SK-N-SH (cell line): ENCODE results near the gene MTHFD2L. TPM values are rescaled to one million over a fixed set of nuclear protein-coding genes. Genes with fewer than 3 reads are reported as not detected.

Source experiments
- CTCF ChIA-PET: fragments of 300-600, 350-600 bp; formaldehyde crosslinking; extraction: SDS; loops from one replicate; lab custom pipeline; 2021; lab: Yijun Ruan, JAX
- POLR2A ChIA-PET: fragments of 350-600 bp; sonication (Branson Sonifier 250); formaldehyde crosslinking; extraction: SDS; loops from one replicate; lab custom pipeline; 2020; ENCODE audit warnings: antibody characterized with exemption, inconsistent platforms; lab: Yijun Ruan, JAX
- DNase-seq: peaks from one replicate; pipeline ENCODE4 v3.0.0; 2012
- H2AFZ ChIP-seq: fragments of 200-600 bp; sonication (generic); 2 replicates; pipeline ENCODE4 v1.8.1; 2016; ENCODE audit warnings: antibody characterized with exemption, mild to moderate bottlenecking, low read depth
- H3F3A ChIP-seq: fragments of 200-600 bp; sonication (generic); replicated peaks from 2 replicates; pipeline ENCODE3; 2016; ENCODE audit warnings: antibody characterized with exemption, mild to moderate bottlenecking; ENCODE audit not compliant: insufficient read depth
- H3K27ac ChIP-seq, 2 experiments: fragments of 200-500 bp in 1 of 2; fragments of 200-600 bp in 1 of 2; sonication (Bioruptor generic) in 1 of 2; sonication (generic), shearing (Covaris generic) in 1 of 2; 2 replicates each; pipeline versions ENCODE4 v1.5.1 to v1.6.1; 2014 to 2016; ENCODE audit warnings: low read depth in 2 of 2, inconsistent platforms in 1 of 2, low read length in 1 of 2, mild to moderate bottlenecking in 1 of 2, mixed read lengths in 1 of 2
- H3K27me3 ChIP-seq: fragments of 200-600 bp; sonication (generic), shearing (Covaris generic); 2 replicates; pipeline ENCODE4 v1.6.1; 2016; ENCODE audit warnings: mixed run types; ENCODE audit not compliant: insufficient read depth
- H3K36me3 ChIP-seq, 2 experiments: fragments of 200-500 bp in 1 of 2; fragments of 200-600 bp in 1 of 2; sonication (Bioruptor generic) in 1 of 2; sonication (generic) in 1 of 2; replicated peaks in 1 of 2; 2 replicates each; pipeline versions ENCODE3 to v1.5.1; 2014 to 2016; ENCODE audit warnings: low read length in 1 of 2, mild to moderate bottlenecking in 1 of 2; ENCODE audit not compliant: insufficient read depth in 2 of 2, control insufficient read depth in 1 of 2
- H3K4me1 ChIP-seq, 2 experiments: fragments of 200-500 bp in 1 of 2; fragments of 200-600 bp in 1 of 2; sonication (Bioruptor generic) in 1 of 2; sonication (generic), shearing (Covaris generic) in 1 of 2; 2 replicates each; pipeline versions ENCODE4 v1.5.1 to v1.6.1; 2014 to 2016; ENCODE audit warnings: low read depth in 1 of 2, low read length in 1 of 2, mixed run types in 1 of 2; ENCODE audit not compliant: insufficient read depth in 2 of 2, control insufficient read depth in 1 of 2
- H3K4me2 ChIP-seq: fragments of 200-600 bp; sonication (generic), shearing (Covaris generic); 2 replicates; pipeline ENCODE4 v1.6.1; 2017; ENCODE audit warnings: mixed run types
- H3K4me3 ChIP-seq, 2 experiments: fragments of 200-500 bp in 1 of 2; fragments of 200-600 bp in 1 of 2; sonication (Bioruptor generic) in 1 of 2; sonication (generic), shearing (Covaris generic) in 1 of 2; 2 replicates each; pipeline versions ENCODE4 v1.5.1 to v1.8.1; 2014 to 2016; ENCODE audit warnings: low read depth in 2 of 2, inconsistent platforms in 1 of 2, low read length in 1 of 2, mild to moderate bottlenecking in 1 of 2, mixed read lengths in 1 of 2, moderate library complexity in 1 of 2
- H3K79me2 ChIP-seq: fragments of 200-600 bp; sonication (generic); 2 replicates; pipeline ENCODE4 v1.8.1; 2017; ENCODE audit warnings: mild to moderate bottlenecking; ENCODE audit not compliant: insufficient read depth
- H3K9ac ChIP-seq: fragments of 200-600 bp; sonication (generic); 2 replicates; pipeline ENCODE4 v1.6.1; 2017; ENCODE audit warnings: mixed run types
- H3K9me2 ChIP-seq: fragments of 200-600 bp; sonication (generic); 2 replicates; pipeline ENCODE4 v1.6.1; 2017; ENCODE audit warnings: mixed run types
- H3K9me3 ChIP-seq: fragments of 200-600 bp; sonication (generic); 2 replicates; pipeline ENCODE4 v1.6.1; 2017; ENCODE audit warnings: mixed run types, mild to moderate bottlenecking, moderate library complexity
- H4K20me1 ChIP-seq: fragments of 200-600 bp; sonication (generic); 2 replicates; pipeline ENCODE4 v1.6.1; 2017; ENCODE audit warnings: mild to moderate bottlenecking, mixed run types; ENCODE audit not compliant: insufficient read depth
- CTCF ChIP-seq: fragments of 200-600 bp; sonication (generic); IDR thresholded peaks from 2 replicates; pipeline ENCODE4 v1.6.1; 2017; ENCODE audit warnings: antibody characterized with exemption, mild to moderate bottlenecking, moderate library complexity
- EP300 ChIP-seq, 2 experiments: IDR thresholded peaks; 2 replicates each; pipeline versions ENCODE4 v1.4.0 to v1.6.1; 2012; ENCODE audit warnings: borderline replicate concordance in 1 of 2, low read depth in 1 of 2, low read length in 1 of 2
- GABPA ChIP-seq: IDR thresholded peaks from 2 replicates; pipeline ENCODE4 v1.4.0; 2012; ENCODE audit warnings: low read depth, mild to moderate bottlenecking
- GATA2 ChIP-seq: sonication (generic); formaldehyde crosslinking; IDR thresholded peaks from 2 replicates; pipeline ENCODE4 v1.5.0; 2020; ENCODE audit warnings: mild to moderate bottlenecking, missing genetic modification reagents
- JUND ChIP-seq: IDR thresholded peaks from 2 replicates; pipeline ENCODE4 v1.4.0; 2012
- MEF2A ChIP-seq: IDR thresholded peaks from 2 replicates; pipeline ENCODE4 v1.4.0; 2012; ENCODE audit warnings: low read depth, borderline replicate concordance
- MXI1 ChIP-seq: IDR thresholded peaks from 2 replicates; pipeline ENCODE4 v1.6.1; 2012; ENCODE audit warnings: mild to moderate bottlenecking, low read depth, low read length, improper control_type of control experiment
- NFIC ChIP-seq: IDR thresholded peaks from 2 replicates; pipeline ENCODE4 v1.4.0; 2012; ENCODE audit warnings: borderline replicate concordance
- NRF1 ChIP-seq: IDR thresholded peaks from 2 replicates; pipeline ENCODE4 v1.6.1; 2012; ENCODE audit warnings: low read depth, mild to moderate bottlenecking, low read length
- PBX3 ChIP-seq: IDR thresholded peaks from 2 replicates; pipeline ENCODE4; 2012
- POLR2AphosphoS5 ChIP-seq: IDR thresholded peaks from 2 replicates; pipeline ENCODE4 v1.6.1; 2012; ENCODE audit warnings: low read depth, low read length
- RAD21 ChIP-seq: IDR thresholded peaks from 2 replicates; pipeline ENCODE4 v1.6.1; 2012; ENCODE audit warnings: mild to moderate bottlenecking, low read length
- RCOR1 ChIP-seq: fragments of 150-350 bp; IDR thresholded peaks from 2 replicates; pipeline ENCODE4 v1.6.1; 2017; ENCODE audit warnings: antibody characterized with exemption, low read length
- RXRA ChIP-seq: IDR thresholded peaks from 2 replicates; pipeline ENCODE4 v1.4.0; 2012; ENCODE audit warnings: low read depth, mild to moderate bottlenecking, borderline replicate concordance
- SIN3A ChIP-seq: IDR thresholded peaks from 2 replicates; pipeline ENCODE4 v1.6.1; 2012; ENCODE audit warnings: low read depth, mild to moderate bottlenecking, low read length, moderate library complexity, borderline replicate concordance
- TCF12 ChIP-seq: IDR thresholded peaks from 2 replicates; pipeline ENCODE4 v1.4.0; 2012
- TEAD4 ChIP-seq: IDR thresholded peaks from 2 replicates; pipeline ENCODE4 v1.4.0; 2012; ENCODE audit warnings: mild to moderate bottlenecking, borderline replicate concordance; ENCODE audit not compliant: insufficient read depth
- YY1 ChIP-seq: IDR thresholded peaks from 2 replicates; pipeline ENCODE4 v1.4.0; 2012; ENCODE audit warnings: low read depth, mild to moderate bottlenecking
- WGBS: methylation state at CpG from one replicate; pipeline ENCODE4 v1.1.6; 2017; ENCODE audit warnings: low lambda C conversion rate; 5-methylcytosine and 5-hydroxymethylcytosine counted together
- polyA plus RNA-seq, 3 experiments: library from polyadenylated mRNA; depleted of rRNA; stranded (reverse); fragments of >200 nt; gene quantifications; 2 replicates each; pipeline ENCODE4 v1.2.3, GENCODE V29; 2012
- TF ChIP-seq, protein P1 (sequence below): fragments of 150-350 bp; IDR thresholded peaks from 2 replicates; pipeline ENCODE4 v1.6.1; 2016; ENCODE audit warnings: mild to moderate bottlenecking, low read depth, low read length

Gene MTHFD2L
- polyA plus RNA-seq, 1 of the 3 experiments (the other 2 are of a cell fraction) = 4.8 TPM

DNA sequence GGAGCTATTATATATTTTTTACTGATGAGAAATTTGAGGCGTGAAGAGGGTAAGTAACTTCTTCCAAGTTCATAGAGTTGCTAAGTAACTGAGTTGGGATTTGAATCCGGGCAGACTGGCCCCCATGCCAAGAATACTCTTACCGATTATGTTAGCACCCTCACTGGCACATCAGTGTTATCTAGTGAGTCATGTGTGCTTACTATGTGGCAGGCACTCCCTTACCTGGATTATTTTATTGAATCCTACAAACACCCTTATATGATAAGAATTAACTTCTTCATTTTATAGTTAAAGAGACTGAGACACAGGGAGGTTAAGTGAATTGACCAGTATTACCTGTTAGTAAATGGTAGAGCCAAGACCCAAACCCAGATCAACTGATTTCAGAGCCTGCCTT lies 20.9 kb downstream of the MTHFD2L start:
- TF ChIP-seq YY1 (no peak), GABPA (no peak), CTCF (no peak), TCF12 (no peak), POLR2AphosphoS5 (no peak), NFIC (no peak), MXI1 (no peak), NRF1 (no peak), RXRA (no peak), GATA2 (CRISPR knock-in tag) (no peak), PBX3 (no peak), MEF2A (no peak), EP300 (IDR thresholded peaks at IDR 0.05; ENCODE audit: borderline replicate concordance in 1 of 2, low read depth in 1 of 2, low read length in 1 of 2) (no peak), SIN3A (no peak), RAD21 (no peak), RCOR1 (no peak), JUND (no peak), TEAD4 (no peak)
- TF ChIP-seq, protein P1, sequence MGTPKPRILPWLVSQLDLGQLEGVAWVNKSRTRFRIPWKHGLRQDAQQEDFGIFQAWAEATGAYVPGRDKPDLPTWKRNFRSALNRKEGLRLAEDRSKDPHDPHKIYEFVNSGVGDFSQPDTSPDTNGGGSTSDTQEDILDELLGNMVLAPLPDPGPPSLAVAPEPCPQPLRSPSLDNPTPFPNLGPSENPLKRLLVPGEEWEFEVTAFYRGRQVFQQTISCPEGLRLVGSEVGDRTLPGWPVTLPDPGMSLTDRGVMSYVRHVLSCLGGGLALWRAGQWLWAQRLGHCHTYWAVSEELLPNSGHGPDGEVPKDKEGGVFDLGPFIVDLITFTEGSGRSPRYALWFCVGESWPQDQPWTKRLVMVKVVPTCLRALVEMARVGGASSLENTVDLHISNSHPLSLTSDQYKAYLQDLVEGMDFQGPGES = no peak
- no peak overlapping the region for H3K9ac ChIP-seq
- no peak for DNase-seq
- ChIA-PET POLR2A (no interaction called here), CTCF (interaction anchor here (1.1 to 1.4 kb wide), 2 partner anchors 10 to 13 kb away, joined by 3 to 5 read pairs; no protein-coding TSS in a partner anchor)
- no peaks in the 10 kb centered on the region for H3K9me3 ChIP-seq
- H3K27me3 ChIP-seq = no peaks in the 10 kb centered on the region
- H3F3A ChIP-seq = no peaks in the 10 kb centered on the region
- no peak overlapping the region for H3K4me3 ChIP-seq
- H3K4me1 ChIP-seq = no peaks in the 10 kb centered on the region
- no peak overlapping the region for H3K4me2 ChIP-seq
- no peak overlapping the region for H2AFZ ChIP-seq
- WGBS = 91% methylated on average over 3 of the region's 3 CpGs
- no peaks in the 10 kb centered on the region for H4K20me1 ChIP-seq
- H3K27ac ChIP-seq = no peak overlapping the region
- no peaks in the 10 kb centered on the region for H3K9me2 ChIP-seq
- no peaks in the 10 kb centered on the region for H3K79me2 ChIP-seq
- peaks cover 0 to 2% of the 10 kb centered on the region in 2 experiments for H3K36me3 ChIP-seq
